Measurements from ENCODE around the gene PRPF6.
A peak's percentile ranks its signal among the peaks of the same experiment; 100 is the strongest.

The PRPF6 gene

GRCh38 chr20:64069209-64069613 lies 88.3 kb downstream of the PRPF6 start:
- H3K4me3 ChIP-seq (ENCODE audit: low read depth, low read length): no peak overlapping the region
- no peak for DNase-seq (ENCODE audit: low read depth)
- TF ChIP-seq, protein P1, sequence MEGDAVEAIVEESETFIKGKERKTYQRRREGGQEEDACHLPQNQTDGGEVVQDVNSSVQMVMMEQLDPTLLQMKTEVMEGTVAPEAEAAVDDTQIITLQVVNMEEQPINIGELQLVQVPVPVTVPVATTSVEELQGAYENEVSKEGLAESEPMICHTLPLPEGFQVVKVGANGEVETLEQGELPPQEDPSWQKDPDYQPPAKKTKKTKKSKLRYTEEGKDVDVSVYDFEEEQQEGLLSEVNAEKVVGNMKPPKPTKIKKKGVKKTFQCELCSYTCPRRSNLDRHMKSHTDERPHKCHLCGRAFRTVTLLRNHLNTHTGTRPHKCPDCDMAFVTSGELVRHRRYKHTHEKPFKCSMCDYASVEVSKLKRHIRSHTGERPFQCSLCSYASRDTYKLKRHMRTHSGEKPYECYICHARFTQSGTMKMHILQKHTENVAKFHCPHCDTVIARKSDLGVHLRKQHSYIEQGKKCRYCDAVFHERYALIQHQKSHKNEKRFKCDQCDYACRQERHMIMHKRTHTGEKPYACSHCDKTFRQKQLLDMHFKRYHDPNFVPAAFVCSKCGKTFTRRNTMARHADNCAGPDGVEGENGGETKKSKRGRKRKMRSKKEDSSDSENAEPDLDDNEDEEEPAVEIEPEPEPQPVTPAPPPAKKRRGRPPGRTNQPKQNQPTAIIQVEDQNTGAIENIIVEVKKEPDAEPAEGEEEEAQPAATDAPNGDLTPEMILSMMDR (IDR thresholded peaks at IDR 0.05; ENCODE audit: control insufficient read depth, extremely low read depth, insufficient read depth): no peak

DNA sequence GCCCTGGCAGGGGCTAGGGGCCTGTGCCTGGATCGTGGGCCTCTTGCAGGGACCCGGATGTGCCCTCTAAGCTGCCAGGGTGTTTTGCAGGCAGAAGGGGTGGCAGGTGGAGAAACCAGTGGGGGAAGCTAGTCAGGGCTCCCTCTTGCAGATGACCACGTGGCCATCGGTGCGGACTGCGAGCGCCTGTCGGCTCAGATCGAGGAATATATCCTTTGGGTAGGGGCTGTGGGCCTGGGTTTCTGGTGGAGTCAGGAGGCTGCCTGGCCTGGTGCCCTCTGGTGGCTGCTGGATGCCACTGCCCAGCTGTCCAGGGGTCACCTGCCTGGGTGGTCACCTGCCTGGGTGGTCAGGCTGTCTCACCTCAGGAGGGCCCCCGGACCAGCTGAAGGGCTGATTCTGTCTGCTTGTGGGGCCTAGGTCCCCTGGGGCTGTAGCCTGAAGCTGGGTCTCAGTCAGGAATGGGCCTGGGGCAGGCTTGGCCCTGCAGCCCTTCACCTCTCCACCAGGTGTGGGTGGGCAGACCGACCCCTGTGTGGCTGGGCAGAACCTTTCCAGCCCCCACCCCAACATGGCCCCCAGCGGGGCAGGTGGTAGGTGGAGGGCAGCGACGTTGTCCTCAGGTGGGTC lies 88.8 kb downstream of the PRPF6 start:
- TF ChIP-seq, protein P1 (IDR thresholded peaks at IDR 0.05; ENCODE audit: control insufficient read depth, extremely low read depth, insufficient read depth): peak; percentile 65
- DNase-seq (ENCODE audit: low read depth): no peak
- H3K4me3 ChIP-seq (ENCODE audit: low read depth, low read length): no peak overlapping the region

- TF ChIP-seq, protein P1 (IDR thresholded peaks at IDR 0.05; ENCODE audit: control insufficient read depth, extremely low read depth, insufficient read depth): no peak
Measured at GRCh38 chr20:64070244-64070993, 89.5 kb downstream of the PRPF6 start.

GRCh38 chr20:64071341-64072332 lies 90.7 kb downstream of the PRPF6 start:
- no peak overlapping the region for H3K4me3 ChIP-seq (ENCODE audit: low read depth, low read length)

More at GRCh38 chr20:64070244-64070993, 89.5 kb downstream of the PRPF6 start:
- H3K4me3 ChIP-seq (ENCODE audit: low read depth, low read length): no peak overlapping the region
- no peak for DNase-seq (ENCODE audit: low read depth)

DNA sequence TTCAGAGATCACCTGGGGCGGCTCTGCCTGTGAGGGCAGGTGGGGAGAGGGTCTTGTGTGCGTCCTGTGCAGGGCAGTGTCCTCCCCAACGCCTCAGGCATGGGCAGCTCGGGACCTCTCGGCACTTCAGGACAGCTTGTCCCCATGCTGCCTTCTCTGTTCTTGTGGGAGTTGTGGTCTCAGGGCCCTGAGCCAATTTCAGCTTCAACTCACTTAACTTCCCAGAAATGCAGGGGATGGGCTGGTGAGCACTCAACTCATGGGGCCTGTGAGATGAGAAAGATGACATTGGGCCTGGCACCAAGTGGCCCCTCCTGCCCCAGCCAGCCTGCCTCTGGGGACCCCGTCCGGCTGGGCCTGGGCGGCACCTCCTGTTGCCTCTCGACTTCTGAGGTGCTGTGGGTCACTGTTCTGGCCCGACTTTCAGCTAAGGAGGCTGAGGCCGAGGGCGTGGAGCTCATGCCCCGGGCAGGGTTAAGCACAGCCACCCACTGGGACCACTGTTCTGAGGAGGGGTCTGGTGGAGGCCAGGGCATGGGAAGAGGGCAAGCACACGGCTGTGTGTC lies 91.6 kb downstream of the PRPF6 start:
- no peak for DNase-seq (ENCODE audit: low read depth)
- TF ChIP-seq, protein P1 (IDR thresholded peaks at IDR 0.05; ENCODE audit: control insufficient read depth, extremely low read depth, insufficient read depth): no peak
- H3K4me3 ChIP-seq (ENCODE audit: low read depth, low read length): no peak overlapping the region

More at GRCh38 chr20:64071341-64072332, 90.7 kb downstream of the PRPF6 start:
- DNase-seq (ENCODE audit: low read depth): no peak
- TF ChIP-seq, protein P1 (IDR thresholded peaks at IDR 0.05; ENCODE audit: control insufficient read depth, extremely low read depth, insufficient read depth): no peak

DNA sequence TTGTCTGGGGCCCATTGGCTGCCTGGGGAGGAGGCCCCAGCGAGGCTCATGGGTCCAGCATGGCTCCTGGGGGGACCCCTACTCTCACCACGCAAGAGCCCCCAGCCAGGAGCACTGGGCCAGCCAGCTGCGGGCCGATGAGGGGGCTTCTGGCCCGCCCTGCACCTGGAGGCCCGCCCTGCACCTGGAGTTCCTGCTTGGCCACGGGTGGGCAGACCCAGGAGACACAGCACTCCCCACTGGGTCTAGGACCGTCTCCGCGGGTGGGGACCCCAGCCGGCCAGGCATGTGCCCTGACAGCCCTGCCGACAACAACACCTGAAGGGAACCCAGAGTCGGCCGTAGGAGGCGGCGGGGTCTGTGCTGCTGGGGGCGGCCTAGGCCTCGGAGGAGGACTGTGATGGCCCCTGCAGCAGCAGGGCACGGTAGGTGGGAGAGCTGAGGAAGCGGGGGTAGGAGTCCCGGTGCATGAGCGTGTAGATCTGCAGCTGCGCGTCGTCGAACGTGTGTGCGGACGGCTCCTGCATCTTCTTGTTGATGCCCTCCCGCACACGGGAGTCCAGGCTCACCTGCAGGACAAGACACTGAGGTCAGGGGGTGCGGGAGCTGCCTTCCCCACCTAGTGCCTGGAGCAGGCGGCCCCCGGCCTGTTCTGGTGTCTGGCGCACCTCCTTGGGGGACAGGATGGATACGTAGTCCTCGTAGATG lies 92.7 kb downstream of the PRPF6 start:
- H3K4me3 ChIP-seq (ENCODE audit: low read depth, low read length): no peak overlapping the region
- DNase-seq (ENCODE audit: low read depth): no peak
- TF ChIP-seq, protein P1 (IDR thresholded peaks at IDR 0.05; ENCODE audit: control insufficient read depth, extremely low read depth, insufficient read depth): no peak
